ENCODE data around the gene STEAP2. TPM values are rescaled to one million over a fixed set of nuclear protein-coding genes. Genes with fewer than 3 reads are reported as not detected.
"Not testable (repeated sequence)": the region's sequence is repeated elsewhere in the genome, so short reads cannot be mapped to it uniquely, and the experiment has no call there.

STEAP2 gene
- total RNA-seq, 2 donors from 2014 or later, result not detected

DNA sequence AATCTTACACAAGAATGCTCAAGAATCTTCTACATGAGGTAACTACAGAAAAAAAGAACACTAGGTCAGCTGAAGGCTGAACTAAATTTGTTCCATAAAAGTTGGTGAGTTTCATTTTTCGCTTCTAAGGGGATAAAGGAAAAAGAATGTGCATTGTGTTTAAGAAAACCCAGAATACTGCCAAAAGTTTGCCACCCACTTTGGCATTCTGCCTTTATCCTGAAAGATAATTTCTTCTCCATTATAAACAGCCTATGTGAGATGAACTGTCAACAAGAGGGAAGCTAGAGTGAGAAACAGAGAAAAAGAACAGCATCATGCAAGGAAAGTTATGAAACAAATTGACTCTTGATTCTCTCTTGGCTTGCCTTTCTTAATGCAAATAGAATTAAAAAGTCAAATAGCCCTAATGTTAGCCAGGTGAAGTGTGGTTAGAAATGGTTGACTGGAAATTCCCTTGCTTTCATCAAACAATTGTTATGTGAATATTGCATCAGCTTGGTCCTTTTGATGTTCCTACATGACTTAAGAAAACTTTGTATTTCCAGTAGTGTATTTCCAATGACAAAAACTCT lies 31.4 kb upstream of the STEAP2 start:
- no peak overlapping the region for H3K4me3 Mint-ChIP-seq
- DNase-seq (no peak), ATAC-seq (no peak)
- no peaks in the 10 kb centered on the region for H3K4me1 Mint-ChIP-seq
- no peaks in the 10 kb centered on the region for H3K9me3 ChIP-seq (ENCODE audit: control insufficient read depth, low read length, poor library complexity, severe bottlenecking)
- H3K27me3 Mint-ChIP-seq, result peaks cover 11% of the 10 kb centered on the region
- no peaks in the 10 kb centered on the region for H3K36me3 Mint-ChIP-seq (ENCODE audit: low read depth)
- H3K27ac Mint-ChIP-seq, result no peak overlapping the region

DNA sequence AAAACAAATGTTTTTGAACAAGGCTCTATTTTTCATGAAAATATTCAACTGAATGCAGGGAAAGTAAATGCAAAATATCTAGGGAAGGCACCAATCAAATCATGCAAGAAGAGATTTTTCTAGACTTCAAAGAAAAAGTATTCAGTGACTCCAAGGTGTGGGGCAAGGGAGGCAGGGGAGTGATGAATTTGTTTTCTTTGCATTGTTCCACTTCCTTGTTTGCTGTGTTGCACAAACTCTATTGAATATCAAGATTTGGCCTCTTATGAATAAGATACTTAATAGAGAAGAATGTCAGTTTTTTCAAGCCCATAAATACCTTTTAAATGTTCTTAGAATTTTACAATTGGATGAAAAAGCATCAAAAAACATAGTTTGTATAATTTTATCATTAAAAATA lies 30.9 kb upstream of the STEAP2 start:
- Mint-ChIP-seq H3K27me3 (peaks cover 11% of the 10 kb centered on the region), H3K4me1 (no peaks in the 10 kb centered on the region), H3K36me3 (ENCODE audit: low read depth) (no peaks in the 10 kb centered on the region), H3K4me3 (no peak overlapping the region), H3K27ac (no peak overlapping the region)
- no peaks in the 10 kb centered on the region for H3K9me3 ChIP-seq (ENCODE audit: control insufficient read depth, low read length, poor library complexity, severe bottlenecking)
- DNase-seq (no peak), ATAC-seq (no peak)

DNA sequence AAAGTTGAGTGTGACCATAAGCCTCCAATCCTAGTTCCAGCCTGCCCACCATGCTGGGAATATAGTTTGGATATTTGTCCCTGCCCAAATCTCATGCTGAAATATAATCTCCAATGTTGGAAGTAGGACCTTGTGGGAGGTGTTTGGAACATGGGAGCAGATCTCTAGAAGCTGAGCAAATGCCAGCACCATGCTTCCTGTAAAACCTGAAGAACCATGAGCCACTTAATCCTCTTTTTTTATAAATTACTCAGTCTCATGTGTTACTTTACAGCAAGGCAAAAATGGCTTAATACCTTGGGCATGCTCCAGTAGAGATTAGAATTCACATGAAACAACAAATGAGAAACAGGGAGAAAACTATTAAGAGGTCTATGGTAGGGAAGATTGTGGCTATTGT lies 30.1 kb upstream of the STEAP2 start:
- H3K9me3 ChIP-seq (ENCODE audit: control insufficient read depth, low read length, poor library complexity, severe bottlenecking), result no peaks in the 10 kb centered on the region
- no peaks in the 10 kb centered on the region for H3K4me1 Mint-ChIP-seq
- H3K27ac Mint-ChIP-seq, result no peak overlapping the region
- ATAC-seq, result no peak
- no peak overlapping the region for H3K4me3 Mint-ChIP-seq
- H3K36me3 Mint-ChIP-seq (ENCODE audit: low read depth), result no peaks in the 10 kb centered on the region
- H3K27me3 Mint-ChIP-seq, result peaks cover 11% of the 10 kb centered on the region
- DNase-seq, result no peak

DNA sequence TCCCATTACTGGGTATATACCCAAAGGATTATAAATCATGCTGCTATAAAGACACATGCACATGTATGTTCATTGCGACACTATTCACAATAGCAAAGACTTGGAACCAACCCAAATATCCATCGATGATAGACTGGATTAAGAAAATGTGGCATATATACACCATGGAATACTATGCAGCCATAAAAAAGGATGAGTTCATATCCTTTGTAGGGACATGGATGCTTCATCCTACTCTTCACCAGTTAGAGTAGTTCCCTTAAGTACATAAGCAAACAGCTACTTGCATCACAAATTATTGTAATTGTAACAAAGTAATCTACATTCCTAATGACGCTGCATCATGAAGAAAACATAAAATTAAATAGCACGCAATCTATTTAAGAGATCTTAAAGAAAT lies 25.2 kb upstream of the STEAP2 start:
- not testable (repeated sequence) for ATAC-seq, H3K4me3 Mint-ChIP-seq
- H3K27me3 Mint-ChIP-seq, result peaks cover 11% of the 10 kb centered on the region

DNA sequence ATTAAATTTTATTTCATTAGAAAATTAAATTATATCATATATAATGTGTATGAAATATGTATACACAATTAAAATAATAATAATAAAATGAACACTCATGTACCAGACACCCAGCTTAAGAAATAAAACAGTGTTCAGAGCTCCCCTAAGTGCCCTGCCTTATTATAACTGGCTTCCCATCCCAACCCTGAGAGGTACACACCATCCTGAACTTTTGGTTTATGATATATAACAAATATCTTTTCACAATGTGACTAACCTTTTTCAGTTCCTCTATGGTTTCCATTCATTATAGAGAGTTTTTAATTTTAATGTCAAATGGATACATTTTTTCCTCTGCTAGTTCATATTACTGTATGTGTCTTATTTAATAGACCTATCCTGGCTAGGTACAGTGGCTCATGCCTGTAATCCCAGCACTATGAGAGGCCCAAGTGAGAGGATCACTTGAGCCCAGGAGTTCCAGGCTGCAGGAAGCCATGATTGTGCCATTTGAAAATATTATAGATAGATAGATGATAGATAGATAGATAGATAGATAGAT lies 24.0 kb upstream of the STEAP2 start:
- H3K4me1 Mint-ChIP-seq, result no peaks in the 10 kb centered on the region
- DNase-seq, result no peak
- peaks cover 6% of the 10 kb centered on the region for H3K27me3 Mint-ChIP-seq
- no peak overlapping the region for H3K27ac Mint-ChIP-seq
- no peak for ATAC-seq
- H3K9me3 ChIP-seq (ENCODE audit: control insufficient read depth, low read length, poor library complexity, severe bottlenecking), result peaks cover 1% of the 10 kb centered on the region
- H3K36me3 Mint-ChIP-seq (ENCODE audit: low read depth), result no peaks in the 10 kb centered on the region
- H3K4me3 Mint-ChIP-seq, result no peak overlapping the region

More for the DNA sequence above, 25.2 kb upstream of the STEAP2 start:
- not testable (repeated sequence) for H3K27ac Mint-ChIP-seq; H3K4me1 Mint-ChIP-seq; DNase-seq; H3K36me3 Mint-ChIP-seq (ENCODE audit: low read depth); H3K9me3 ChIP-seq (ENCODE audit: control insufficient read depth, low read length, poor library complexity, severe bottlenecking)

DNA sequence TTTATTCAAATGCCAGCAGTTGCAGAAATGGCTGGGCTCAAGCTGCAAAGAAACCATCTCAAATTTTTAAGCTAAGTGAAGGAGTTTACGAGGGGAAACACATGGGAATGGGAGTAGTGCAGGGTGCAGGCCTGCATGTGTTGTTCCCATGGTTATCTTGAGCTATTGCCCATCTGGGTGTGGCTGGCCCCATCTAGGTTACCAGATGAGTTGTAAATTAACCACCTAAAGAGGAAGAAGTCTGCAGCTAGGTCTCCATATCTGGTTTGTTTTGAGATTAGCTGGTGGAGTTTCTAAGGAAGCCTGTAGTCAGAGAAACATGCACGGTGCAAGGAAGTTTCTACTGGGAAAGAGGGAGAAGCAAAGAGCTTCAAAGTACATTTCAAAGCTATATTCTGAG lies 23.3 kb upstream of the STEAP2 start:
- H3K27ac Mint-ChIP-seq, result no peak overlapping the region
- H3K4me3 Mint-ChIP-seq, result no peak overlapping the region
- DNase-seq (no peak), ATAC-seq (no peak)
- no peaks in the 10 kb centered on the region for H3K4me1 Mint-ChIP-seq
- peaks cover 6% of the 10 kb centered on the region for H3K27me3 Mint-ChIP-seq
- peaks cover 5% of the 10 kb centered on the region for H3K9me3 ChIP-seq (ENCODE audit: control insufficient read depth, low read length, poor library complexity, severe bottlenecking)
- H3K36me3 Mint-ChIP-seq (ENCODE audit: low read depth), result no peaks in the 10 kb centered on the region

DNA sequence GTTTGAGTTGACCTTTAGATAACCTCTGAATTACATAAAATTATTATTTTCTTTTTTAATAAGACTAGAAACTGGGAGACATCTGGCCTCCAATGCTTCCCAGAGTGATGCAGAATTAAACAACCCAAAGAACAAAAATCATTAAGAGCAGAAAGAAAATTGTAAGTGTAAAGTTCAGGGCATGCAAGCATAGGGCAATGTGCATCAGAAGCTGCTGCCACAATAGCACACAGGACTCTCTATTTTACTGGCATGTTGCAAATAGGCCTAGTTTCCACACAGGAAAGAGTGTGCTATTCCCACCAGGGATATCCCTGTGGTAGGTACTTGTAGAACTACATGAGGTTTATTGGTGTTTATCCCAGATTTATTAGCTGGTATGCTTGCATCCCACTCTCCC lies 20.5 kb upstream of the STEAP2 start:
- no peak overlapping the region for H3K27ac Mint-ChIP-seq
- H3K9me3 ChIP-seq (ENCODE audit: control insufficient read depth, low read length, poor library complexity, severe bottlenecking), result peaks cover 5% of the 10 kb centered on the region
- no peaks in the 10 kb centered on the region for H3K4me1 Mint-ChIP-seq
- H3K36me3 Mint-ChIP-seq (ENCODE audit: low read depth), result no peaks in the 10 kb centered on the region
- no peak for DNase-seq
- ATAC-seq, result no peak
- H3K4me3 Mint-ChIP-seq, result no peak overlapping the region
- H3K27me3 Mint-ChIP-seq, result no peaks in the 10 kb centered on the region

DNA sequence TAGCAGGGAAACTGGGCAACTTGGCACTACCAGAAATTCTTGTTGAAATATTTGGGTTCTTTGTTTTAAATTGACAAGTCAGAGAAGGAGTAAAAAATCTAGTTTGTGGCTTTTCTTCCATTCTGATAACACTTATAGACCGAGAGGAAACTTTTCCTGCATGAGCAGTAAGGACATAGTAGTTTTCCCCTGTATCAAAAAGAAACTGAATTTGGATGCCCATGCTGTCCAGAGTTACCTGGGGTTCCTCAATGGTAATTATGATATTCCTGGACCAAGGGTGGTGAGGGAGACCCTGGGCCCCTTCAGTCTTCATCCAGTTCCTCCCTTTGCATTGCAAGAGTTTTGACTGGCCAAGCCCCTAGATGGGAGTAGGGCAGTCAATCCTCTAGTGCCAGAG lies 19.9 kb upstream of the STEAP2 start:
- Mint-ChIP-seq H3K4me3 (no peak overlapping the region), H3K27me3 (no peaks in the 10 kb centered on the region), H3K27ac (no peak overlapping the region), H3K36me3 (ENCODE audit: low read depth) (no peaks in the 10 kb centered on the region), H3K4me1 (no peaks in the 10 kb centered on the region)
- peaks cover 5% of the 10 kb centered on the region for H3K9me3 ChIP-seq (ENCODE audit: control insufficient read depth, low read length, poor library complexity, severe bottlenecking)
- DNase-seq, result no peak
- no peak for ATAC-seq

DNA sequence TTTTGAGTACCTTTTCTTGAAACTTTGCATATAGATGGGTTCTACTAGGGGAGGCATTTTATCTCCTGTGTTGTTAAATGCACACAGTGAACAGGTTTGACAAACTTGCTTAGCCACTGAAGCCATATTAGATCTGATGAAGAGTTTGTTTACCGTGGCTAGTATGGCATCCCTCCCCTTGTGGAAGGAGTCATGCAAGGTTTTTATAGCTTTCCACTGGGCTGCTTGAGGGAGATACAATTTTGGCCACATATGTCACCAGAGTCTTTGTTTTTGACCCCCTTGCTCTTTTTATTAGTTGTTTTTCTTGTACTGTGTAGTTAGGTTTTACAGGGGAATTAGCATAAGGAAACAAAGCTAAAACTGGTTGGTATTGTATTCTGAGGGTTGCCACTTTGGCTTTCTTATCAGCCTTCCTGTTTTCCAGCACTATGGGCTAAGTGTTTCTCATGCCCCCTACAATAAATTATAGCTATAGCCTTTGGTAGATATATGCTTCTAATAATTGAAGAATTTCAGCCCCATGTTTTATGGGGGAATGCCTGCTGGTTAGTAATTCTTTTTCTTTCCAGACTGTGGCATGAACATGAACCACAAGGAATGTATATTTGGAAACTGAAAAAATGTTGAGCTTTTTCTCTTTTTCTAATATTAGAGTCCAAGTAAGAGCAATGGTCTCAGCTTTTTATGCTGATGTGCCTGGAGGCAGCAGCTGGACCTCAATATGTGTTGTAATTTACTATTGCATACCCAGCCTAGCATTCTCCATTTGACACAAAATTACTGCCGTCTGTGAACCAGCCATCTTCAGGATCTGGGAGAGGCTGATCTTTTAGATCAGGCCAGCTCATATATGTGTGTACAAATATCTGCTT lies 18.4 kb upstream of the STEAP2 start:
- H3K9me3 ChIP-seq (ENCODE audit: control insufficient read depth, low read length, poor library complexity, severe bottlenecking), result peaks cover 5% of the 10 kb centered on the region
- no peaks in the 10 kb centered on the region for H3K27me3 Mint-ChIP-seq
- H3K4me1 Mint-ChIP-seq, result no peaks in the 10 kb centered on the region
- no peak overlapping the region for H3K27ac Mint-ChIP-seq
- ATAC-seq (no peak), DNase-seq (no peak)
- no peaks in the 10 kb centered on the region for H3K36me3 Mint-ChIP-seq (ENCODE audit: low read depth)
- no peak overlapping the region for H3K4me3 Mint-ChIP-seq

DNA sequence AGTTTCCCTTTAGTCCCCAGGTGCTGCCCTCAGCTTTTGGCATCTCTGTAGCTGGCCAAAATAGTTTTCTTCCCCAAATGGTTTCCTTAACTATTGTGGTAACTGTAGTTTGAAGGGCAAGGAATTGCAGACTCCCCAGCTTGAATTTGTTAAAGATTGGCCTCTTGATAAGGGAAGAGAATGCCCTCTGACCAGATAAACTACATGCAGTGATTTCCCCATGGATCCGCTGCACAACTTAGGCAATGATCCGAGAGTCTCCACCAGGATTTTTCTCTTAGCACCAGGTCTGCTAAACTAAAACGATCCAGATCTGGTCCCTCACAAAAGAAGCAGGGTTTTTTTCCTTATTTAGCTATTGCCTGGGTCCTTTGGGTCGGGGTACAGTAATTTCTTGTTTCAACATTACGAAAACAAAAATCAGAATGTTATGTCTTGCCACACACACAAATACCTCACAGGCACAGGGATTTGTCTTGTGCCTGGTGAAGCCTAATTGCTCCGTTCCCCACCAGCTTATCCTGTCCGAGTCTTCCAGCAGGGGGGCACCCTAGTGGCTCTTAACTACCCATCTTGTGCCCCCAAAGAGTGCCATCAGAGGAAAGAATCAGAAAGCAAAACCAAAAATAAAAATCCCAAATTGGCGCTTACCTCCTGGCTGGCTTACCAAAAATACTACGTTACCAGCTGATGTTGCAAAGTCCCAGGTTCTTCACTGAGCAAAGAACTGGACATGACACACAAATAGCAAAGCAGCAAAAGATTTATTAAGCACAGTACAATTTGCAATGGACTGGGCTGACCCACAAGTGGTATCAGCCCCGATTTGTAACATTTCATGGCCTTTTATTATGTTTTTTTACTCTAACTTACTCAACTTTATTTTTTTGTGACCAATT lies 16.4 kb upstream of the STEAP2 start:
- H3K27me3 Mint-ChIP-seq, result no peaks in the 10 kb centered on the region
- peaks cover 5% of the 10 kb centered on the region for H3K9me3 ChIP-seq (ENCODE audit: control insufficient read depth, low read length, poor library complexity, severe bottlenecking)
- DNase-seq (no peak), ATAC-seq (no peak)
- no peaks in the 10 kb centered on the region for H3K36me3 Mint-ChIP-seq (ENCODE audit: low read depth)
- H3K4me3 Mint-ChIP-seq, result no peak overlapping the region
- H3K27ac Mint-ChIP-seq, result no peak overlapping the region
- no peaks in the 10 kb centered on the region for H3K4me1 Mint-ChIP-seq

DNA sequence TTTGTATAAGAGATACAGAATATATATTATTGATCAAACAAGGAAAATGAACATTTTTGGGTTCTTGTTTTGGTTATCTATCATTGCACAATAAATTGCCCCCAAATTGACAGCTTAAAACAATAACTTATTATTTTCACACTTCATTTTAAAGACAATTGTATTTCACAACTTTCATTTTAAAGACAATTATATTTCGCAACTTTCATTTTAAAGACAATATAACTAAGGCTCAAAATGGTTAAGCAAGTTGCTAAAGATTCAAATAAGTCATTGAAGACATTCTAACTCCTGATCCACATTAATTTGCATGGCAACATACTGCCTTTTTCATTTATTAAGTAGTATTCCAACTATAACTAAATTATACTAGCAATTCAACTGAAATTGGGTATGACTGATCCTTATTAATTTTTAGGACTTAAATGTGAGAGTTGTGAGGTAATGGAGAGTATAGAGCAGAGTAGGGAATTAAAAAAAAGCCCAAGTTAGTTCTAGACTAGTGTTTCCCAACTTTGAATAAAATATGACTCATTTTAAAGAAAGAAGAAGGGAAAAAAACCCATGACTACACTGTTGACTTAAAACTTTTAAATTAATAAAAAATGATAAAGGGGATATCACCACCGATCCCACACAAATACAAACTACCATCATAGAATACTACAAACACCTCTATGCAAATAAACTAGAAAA lies 9.9 kb upstream of the STEAP2 start:
- no peaks in the 10 kb centered on the region for H3K9me3 ChIP-seq (ENCODE audit: control insufficient read depth, low read length, poor library complexity, severe bottlenecking)
- Mint-ChIP-seq H3K27me3 (no peaks in the 10 kb centered on the region), H3K4me1 (no peaks in the 10 kb centered on the region), H3K36me3 (ENCODE audit: low read depth) (no peaks in the 10 kb centered on the region), H3K27ac (no peak overlapping the region), H3K4me3 (no peak overlapping the region)
- ATAC-seq, result no peak
- DNase-seq, result no peak

DNA sequence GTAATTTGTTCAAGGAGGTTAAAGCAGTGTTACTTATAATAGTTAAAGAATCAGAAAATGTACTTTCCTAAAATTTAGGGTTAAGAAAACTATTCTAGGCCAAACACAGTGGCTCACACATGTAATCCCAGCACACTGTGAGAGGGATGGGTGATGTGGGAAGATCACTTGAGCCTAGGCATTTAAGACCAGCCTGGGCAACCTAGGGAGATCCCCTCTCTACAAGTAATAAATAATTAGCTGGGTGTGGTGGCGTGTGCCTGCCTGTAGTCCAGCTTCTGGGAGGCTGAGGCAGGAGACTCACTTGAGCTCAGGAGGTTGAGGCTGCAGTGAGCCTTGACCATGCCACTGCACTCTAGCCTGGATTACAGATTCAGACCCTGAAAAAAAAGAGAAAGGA lies 3.6 kb upstream of the STEAP2 start:
- no peaks in the 10 kb centered on the region for H3K9me3 ChIP-seq (ENCODE audit: control insufficient read depth, low read length, poor library complexity, severe bottlenecking)
- no peak for ATAC-seq
- no peak for DNase-seq
- Mint-ChIP-seq H3K27me3 (peaks cover 10% of the 10 kb centered on the region), H3K27ac (no peak overlapping the region), H3K4me1 (peaks cover 3% of the 10 kb centered on the region), H3K36me3 (ENCODE audit: low read depth) (no peaks in the 10 kb centered on the region), H3K4me3 (no peak overlapping the region)

DNA sequence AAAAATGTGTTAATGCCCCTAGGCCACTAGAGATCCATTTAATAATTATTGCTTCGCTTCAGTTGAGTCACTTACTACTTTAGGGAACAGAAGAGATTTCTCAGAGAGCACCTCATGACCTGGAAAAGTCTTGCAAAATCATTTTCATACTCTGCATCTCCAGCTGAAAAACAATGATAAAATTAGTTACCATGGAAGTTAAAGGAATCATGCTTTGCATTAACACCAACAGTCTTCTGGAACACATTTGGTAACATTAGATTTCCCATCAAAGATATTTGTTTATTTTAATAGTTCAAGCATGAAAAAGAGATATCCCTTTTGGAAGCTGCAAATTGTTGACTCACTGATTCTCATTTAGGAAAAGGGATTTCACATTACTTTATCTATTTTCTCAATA lies 1.8 kb upstream of the STEAP2 start:
- H3K36me3 Mint-ChIP-seq (ENCODE audit: low read depth), result no peaks in the 10 kb centered on the region
- H3K27me3 Mint-ChIP-seq, result peaks cover 10% of the 10 kb centered on the region
- H3K4me1 Mint-ChIP-seq, result peaks cover 3% of the 10 kb centered on the region

More for the DNA sequence above, 1.8 kb upstream of the STEAP2 start:
- H3K4me3 Mint-ChIP-seq, result no peak overlapping the region
- DNase-seq, result no peak
- H3K27ac Mint-ChIP-seq, result no peak overlapping the region
- no peak for ATAC-seq
- no peaks in the 10 kb centered on the region for H3K9me3 ChIP-seq (ENCODE audit: control insufficient read depth, low read length, poor library complexity, severe bottlenecking)
